GM12874 (cell line): ENCODE measurements around the gene KRTDAP.
A peak's percentile ranks its signal among the peaks of the same experiment; 100 is the strongest.

Experiments used
- TF ChIP-seq, protein P1 (sequence below): IDR thresholded peaks from 2 replicates; pipeline ENCODE4 v1.5.1; 2011; ENCODE audit warnings: low read depth, mild to moderate bottlenecking, control low read depth, low read length, moderate library complexity; ENCODE audit not compliant: insufficient read depth

Gene KRTDAP

DNA sequence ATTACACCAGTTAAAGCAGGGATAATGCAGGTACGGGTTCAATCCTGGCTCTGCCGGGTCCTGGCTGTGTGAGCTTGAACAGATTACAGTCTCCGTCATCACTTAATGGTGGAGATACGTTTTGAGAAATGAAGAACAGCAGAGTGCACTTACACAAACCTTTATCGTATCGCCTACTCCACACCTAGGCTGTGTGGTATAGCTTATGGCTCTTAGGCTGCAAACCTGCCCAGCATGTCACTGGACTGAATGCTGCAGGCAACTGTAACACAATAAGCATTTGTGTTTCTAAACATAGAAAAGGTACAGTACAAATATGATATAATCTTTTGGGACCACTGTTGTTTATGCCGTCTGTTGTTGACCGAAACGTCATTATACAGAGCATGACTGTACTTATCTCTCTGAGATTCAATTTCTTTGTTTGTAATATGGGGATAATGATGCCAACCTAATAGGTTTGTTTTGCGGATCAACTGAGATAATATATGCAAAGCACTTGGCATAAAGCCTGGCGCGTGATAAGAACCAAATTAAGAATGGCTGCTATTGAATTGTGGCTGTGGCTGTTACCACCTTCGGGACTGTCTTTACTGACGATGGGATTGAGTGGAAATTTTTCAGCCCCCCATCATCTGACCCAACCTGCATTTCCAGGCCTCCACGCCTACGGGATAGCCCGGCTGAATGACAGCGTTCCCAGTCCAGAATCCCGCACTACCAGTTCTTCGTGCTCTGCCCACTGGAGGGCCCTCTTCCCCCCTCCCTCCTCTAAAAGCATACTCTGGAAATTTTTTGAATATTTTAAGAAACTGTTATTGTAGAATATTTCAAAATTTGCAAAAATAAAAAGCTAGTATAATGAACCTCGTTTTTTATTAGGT is 11.2 kb downstream of the KRTDAP start:
- TF ChIP-seq, protein P1, sequence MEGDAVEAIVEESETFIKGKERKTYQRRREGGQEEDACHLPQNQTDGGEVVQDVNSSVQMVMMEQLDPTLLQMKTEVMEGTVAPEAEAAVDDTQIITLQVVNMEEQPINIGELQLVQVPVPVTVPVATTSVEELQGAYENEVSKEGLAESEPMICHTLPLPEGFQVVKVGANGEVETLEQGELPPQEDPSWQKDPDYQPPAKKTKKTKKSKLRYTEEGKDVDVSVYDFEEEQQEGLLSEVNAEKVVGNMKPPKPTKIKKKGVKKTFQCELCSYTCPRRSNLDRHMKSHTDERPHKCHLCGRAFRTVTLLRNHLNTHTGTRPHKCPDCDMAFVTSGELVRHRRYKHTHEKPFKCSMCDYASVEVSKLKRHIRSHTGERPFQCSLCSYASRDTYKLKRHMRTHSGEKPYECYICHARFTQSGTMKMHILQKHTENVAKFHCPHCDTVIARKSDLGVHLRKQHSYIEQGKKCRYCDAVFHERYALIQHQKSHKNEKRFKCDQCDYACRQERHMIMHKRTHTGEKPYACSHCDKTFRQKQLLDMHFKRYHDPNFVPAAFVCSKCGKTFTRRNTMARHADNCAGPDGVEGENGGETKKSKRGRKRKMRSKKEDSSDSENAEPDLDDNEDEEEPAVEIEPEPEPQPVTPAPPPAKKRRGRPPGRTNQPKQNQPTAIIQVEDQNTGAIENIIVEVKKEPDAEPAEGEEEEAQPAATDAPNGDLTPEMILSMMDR, result no peak

DNA sequence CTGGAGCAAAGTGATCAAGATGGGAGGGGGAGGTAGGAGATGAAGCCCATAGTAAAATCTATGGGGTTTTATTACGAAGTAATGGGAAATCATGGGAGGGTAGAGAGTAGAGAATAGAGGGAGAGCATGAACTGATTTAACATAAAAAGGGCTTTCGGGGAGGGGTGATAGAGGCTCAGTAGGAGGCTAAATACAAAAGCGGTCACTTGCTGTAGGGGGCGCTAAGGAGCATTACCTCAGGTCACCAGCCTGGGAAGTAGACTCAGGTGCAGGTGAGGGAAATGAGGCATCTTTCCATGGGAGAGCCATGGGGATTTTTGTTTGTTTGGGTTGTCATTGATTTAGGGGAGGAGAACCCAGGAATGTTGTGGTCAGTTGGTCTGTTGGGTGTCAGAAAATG is 14.1 kb downstream of the KRTDAP start:
- TF ChIP-seq, protein P1, result peak; percentile 41; the same call in 1 of the 2 replicates

DNA sequence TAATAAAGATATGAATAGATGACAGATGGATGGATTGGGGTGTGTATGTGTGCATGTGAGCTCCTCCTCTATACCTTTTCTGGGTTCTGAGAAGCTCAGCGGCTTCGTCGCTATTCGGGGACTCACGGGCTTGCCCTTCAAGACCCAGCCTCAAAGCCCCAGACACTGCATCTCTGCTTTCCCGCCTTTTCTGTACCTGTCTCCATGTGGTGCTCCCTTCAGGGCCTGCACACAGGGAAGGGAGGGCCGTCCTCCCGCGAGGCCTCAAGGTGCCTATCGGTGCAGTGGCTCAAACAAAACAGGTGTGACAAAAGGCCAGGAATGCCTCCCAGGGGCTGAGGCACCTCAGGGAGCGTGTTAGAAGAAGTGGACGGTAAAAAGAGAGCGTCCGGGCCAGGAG is 16.2 kb downstream of the KRTDAP start:
- TF ChIP-seq, protein P1, result no peak

DNA sequence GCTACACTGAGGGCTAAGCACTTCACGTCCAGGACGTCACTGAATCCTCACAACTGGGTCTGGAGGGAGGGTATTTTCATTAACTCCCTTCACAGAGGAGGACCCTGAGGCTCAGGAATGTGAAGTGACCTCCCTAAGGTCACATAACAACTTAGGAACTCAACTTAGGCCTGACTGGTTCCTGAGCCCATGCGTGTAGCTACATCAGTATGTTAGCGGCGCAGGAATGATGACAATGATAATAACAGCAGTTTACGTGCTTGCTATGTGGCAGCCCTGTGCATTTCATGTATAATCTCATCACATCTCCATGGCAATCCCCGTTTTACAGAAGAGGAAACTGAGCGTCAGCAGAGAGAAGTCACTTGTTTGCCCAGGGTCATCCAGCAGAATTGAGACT is 18.3 kb downstream of the KRTDAP start:
- TF ChIP-seq, protein P1, result no peak

DNA sequence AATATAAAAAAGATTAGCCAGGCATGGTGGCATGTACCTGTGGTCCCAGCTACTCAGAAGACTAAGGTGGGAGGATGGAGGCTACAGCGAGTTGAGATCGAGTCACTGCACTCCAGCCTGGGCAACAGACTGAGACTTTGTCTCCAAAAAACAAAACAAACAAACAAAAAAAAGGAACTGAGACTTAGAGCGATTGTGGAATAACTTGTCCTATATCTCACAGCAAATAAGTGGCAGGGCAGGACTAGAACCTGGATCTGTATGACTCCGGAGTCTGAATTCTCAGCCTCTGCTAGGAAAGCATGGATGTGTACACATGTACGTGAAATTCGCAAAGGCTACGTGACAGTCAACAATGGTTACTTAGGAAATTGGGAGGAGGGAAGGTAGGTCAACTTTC is 20.1 kb downstream of the KRTDAP start:
- TF ChIP-seq, protein P1, result no peak

DNA sequence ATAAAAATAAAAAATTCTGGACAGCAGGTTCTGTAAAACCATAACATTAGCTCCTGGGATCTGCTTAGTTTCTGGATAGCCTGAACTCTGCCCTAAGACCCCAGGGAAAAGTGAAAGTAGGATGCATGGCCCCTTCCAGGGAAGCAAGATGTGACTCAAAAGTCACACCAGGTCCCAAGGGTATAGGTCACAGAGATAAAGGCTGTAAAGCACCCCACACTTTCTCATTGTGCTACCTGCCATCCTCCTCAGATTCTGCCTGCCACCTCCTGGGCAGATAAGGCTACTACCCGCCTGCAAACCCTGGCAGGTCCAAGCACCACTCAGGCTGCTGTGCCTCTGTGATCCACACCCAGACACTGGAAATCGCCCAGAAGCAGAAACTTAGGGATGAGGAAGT is 21.6 kb downstream of the KRTDAP start:
- TF ChIP-seq, protein P1, result peak; percentile 89

DNA sequence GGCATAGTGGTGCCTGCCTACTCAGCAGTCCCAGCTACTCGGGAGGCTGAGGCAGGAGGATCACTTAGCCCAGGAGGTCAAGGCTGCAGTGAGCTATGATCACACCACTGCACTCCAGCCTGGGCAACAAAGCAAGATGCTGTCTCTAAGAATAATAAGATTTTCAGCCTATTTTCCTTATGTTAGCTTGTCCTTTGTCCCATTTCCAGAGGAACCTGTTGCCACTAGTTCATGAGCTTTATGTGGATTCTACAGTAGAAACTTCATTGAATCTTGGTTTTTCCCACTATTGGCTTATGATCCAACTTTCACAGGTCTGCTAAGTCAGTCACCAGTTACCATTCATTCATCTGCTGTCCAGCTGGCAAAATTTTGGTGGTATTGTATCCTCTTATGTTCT is 24.0 kb downstream of the KRTDAP start:
- TF ChIP-seq, protein P1, result no peak
